Measurements from ENCODE around the gene STAP2. TPM values are rescaled to one million over a fixed set of nuclear protein-coding genes. Genes with fewer than 3 reads are reported as not detected.
"Not testable (repeated sequence)": the region's sequence is repeated elsewhere in the genome, so short reads cannot be mapped to it uniquely, and the experiment has no call there.

STAP2 gene
- total and polyA plus RNA-seq, 12 donors: 0.56 to 9.1 (median 2.1) TPM

DNA sequence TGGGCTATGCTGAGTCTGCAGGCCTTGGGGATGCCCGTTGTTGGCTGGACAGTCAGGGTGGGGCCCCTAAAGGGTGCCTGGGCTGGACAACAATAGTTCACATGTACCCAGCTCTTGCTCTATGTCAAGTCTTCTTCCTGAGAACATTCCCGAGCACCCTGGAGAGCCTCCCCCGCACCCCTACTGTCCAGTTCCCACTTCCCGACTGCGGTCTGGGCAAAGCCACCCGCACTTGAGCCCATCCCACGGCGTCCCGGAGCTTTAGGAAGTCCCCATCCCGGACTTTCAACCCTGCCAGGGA, 3.6 kb upstream of the STAP2 start:
- 1 to 5% methylated on average over 10 of the region's 10 CpGs for WGBS, 2 donors
- Histone ChIP-seq H3K9me3 (no peaks in the 10 kb centered on the region), H3K36me3 (peaks cover 0 to 15% (median 4%) of the 10 kb centered on the region in 9 donors), H3K27me3 (no peaks in the 10 kb centered on the region), H3K27ac (peak overlapping the region; percentile 76 to 98 (median 94)), H3K4me1 (peaks cover 3 to 32% (median 27%) of the 10 kb centered on the region in 9 donors), H3K4me3 (peak overlapping the region; percentile 24 to 89 (median 63))
- intact Hi-C loops (cut with DNase I): loop anchor here in 5 of 10 donors (2.0 to 5.0 kb wide), 3 partner anchors 59 to 95 kb away; partner anchors contain the start of genes SH3GL1 (in 5 of the 5), CHAF1A (in 1 of the 5) and YJU2 (in 1 of the 5)
- peak; percentile 5 to 43 (median 25) for ATAC-seq
- no peak for DNase-seq
- TF ChIP-seq, protein P1, sequence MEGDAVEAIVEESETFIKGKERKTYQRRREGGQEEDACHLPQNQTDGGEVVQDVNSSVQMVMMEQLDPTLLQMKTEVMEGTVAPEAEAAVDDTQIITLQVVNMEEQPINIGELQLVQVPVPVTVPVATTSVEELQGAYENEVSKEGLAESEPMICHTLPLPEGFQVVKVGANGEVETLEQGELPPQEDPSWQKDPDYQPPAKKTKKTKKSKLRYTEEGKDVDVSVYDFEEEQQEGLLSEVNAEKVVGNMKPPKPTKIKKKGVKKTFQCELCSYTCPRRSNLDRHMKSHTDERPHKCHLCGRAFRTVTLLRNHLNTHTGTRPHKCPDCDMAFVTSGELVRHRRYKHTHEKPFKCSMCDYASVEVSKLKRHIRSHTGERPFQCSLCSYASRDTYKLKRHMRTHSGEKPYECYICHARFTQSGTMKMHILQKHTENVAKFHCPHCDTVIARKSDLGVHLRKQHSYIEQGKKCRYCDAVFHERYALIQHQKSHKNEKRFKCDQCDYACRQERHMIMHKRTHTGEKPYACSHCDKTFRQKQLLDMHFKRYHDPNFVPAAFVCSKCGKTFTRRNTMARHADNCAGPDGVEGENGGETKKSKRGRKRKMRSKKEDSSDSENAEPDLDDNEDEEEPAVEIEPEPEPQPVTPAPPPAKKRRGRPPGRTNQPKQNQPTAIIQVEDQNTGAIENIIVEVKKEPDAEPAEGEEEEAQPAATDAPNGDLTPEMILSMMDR (IDR thresholded peaks at IDR 0.05): no peak

DNA sequence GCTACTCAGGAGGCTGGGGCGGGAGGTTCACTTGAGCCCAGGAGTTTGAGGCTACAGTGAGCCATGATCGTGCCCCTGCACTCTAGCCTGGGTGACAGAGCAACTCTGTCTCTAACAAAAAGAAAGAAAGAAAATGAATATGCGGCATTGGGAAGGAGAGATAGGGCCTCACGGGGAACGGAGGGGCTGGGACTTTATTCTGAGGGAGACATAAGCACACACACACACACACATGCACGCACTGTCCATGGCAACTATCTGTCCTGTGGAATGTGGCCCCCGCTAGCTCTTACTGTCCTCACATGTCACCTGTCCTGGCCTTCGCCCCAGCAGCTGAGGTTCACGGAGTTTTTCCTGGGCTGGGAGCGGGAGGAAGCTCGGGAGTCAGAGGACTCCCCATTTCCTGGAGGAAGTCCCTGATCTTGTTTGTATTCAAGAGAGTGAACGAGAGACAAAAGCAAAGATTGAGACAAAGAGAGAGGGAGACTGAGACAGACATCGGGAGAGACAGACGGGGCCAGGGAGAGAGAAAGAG, 654 bp downstream of the STAP2 start:
- Histone ChIP-seq H3K4me3 (peak overlapping the region; percentile 21 to 58 (median 48)), H3K9me3 (no peaks in the 10 kb centered on the region), H3K27me3 (no peaks in the 10 kb centered on the region), H3K27ac (peak overlapping the region in 8 of 10 donors; percentile 33 to 77 (median 62)), H3K4me1 (peaks cover 3 to 25% (median 20%) of the 10 kb centered on the region in 9 donors), H3K36me3 (no peaks in the 10 kb centered on the region)
- DNase-seq: no peak
- 9 to 11% methylated on average over 14 of the region's 14 CpGs for WGBS, 2 donors
- TF ChIP-seq, protein P1 (IDR thresholded peaks at IDR 0.05): no peak
- intact Hi-C loops (cut with DNase I): no loop called here
- ATAC-seq: no peak

DNA sequence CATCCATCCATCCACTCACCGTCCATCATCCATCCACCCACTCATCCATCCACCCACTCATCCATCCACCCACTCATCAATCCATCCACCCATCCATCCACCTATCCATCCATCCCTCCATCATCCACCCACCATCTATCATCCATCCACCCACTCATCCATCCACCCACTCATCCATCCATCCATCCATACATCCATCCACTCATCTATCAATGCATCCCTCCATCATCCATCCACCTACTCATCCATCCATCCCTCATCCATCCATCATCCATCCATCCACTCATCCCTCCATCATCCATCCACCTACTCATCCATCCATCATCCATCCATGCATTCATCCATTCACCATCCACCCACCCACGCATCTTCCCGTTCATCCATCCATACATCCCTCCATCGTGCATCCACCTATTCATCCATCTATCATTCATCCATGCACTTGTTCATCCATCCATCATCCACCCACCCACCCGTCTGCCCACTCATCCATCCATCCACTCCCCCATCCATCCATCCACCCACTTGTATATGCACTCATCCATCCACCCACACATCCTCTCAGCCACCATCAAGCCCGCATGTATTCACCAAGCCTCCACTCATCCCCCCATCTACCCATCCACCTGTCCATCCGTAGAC, 3.6 kb downstream of the STAP2 start:
- ATAC-seq: no peak
- no peak for DNase-seq
- intact Hi-C loops (cut with DNase I): no loop called here
- Histone ChIP-seq H3K9me3 (no peaks in the 10 kb centered on the region), H3K27me3 (no peaks in the 10 kb centered on the region), H3K4me3 (no peak overlapping the region), H3K36me3 (no peaks in the 10 kb centered on the region), H3K4me1 (peaks cover 0 to 16% (median 14%) of the 10 kb centered on the region in 9 donors), H3K27ac (no peak overlapping the region)
- 94 to 98% methylated on average over 7 of the region's 7 CpGs for WGBS, 2 donors
- TF ChIP-seq, protein P1 (IDR thresholded peaks at IDR 0.05): no peak

DNA sequence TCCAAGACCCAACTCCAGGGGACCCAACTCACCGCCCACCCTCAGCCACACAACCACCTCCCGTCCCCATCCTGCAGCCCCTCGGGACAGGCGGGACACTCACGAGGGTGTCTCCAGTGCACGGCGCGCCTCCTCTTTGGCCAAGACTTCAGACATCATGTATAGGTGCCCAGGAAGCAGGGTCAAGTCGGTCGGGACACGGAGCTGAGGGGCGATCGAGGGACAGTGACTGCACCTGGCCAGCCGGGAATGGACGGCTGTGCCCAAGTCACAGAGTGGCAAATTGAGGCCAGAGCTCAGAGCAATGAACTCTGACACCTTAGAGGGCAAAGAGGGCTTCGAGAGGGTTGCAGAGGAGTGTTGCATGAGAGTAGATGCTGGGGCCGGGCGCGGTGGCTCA, 8.8 kb downstream of the STAP2 start:
- DNase-seq: no peak
- no peak for ATAC-seq
- Histone ChIP-seq H3K4me3 (no peak overlapping the region), H3K27me3 (peaks cover 0 to 16% (median 0%) of the 10 kb centered on the region in 7 donors), H3K9me3 (no peaks in the 10 kb centered on the region), H3K27ac (no peak overlapping the region), H3K36me3 (no peaks in the 10 kb centered on the region), H3K4me1 (peaks cover 0 to 24% (median 21%) of the 10 kb centered on the region in 9 donors)
- intact Hi-C loops (cut with DNase I): loop anchor here in 2 of 10 donors (5.0 to 10.0 kb wide), 2 partner anchors 55 to 72 kb away; partner anchors contain the start of genes CHAF1A (in 1 of the 2), SH3GL1 (in 1 of the 2) and SHD (in 1 of the 2)
- TF ChIP-seq, protein P1 (IDR thresholded peaks at IDR 0.05): no peak
- WGBS, 2 donors: 95 to 97% methylated on average over 19 of the region's 19 CpGs

DNA sequence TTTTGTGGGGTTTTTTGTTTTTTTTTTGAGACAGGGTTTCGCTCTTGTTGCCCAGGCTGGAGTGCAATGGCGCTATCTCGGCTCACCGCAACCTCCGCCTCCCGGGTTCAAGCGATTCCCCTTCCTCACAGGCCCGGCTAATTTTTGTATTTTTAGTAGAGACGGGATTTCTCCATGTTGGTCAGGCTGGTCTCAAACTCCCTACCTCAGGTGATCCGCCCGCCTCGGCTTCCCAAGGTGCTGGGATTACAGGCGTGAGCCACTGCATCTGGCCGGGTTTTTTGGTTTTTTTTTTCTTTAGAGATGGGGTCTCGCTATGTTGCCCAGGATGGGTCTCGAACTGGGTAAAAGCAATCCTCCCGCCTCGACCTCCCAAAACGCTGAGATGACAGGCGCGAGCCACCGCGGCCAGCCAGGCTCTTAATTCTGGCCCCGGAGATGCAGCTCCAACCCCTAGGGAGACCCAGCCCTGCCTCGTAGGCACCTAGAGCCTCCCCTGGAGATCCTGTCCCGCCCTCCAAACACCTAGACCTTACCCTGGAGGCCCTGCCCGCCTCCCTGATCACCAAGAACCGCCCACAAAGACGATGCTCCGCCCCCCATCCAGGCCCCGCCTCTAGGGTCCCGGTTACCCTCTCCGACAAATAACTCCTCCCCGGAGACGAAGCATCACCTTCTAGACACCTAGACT, 9.5 kb downstream of the STAP2 start:
- DNase-seq, H3K36me3 ChIP-seq, ATAC-seq, H3K9me3 ChIP-seq: not testable (repeated sequence)
- intact Hi-C loops (cut with DNase I): loop anchor here in 2 of 10 donors (5.0 to 10.0 kb wide), 2 partner anchors 54 to 73 kb away; partner anchors contain the start of genes CHAF1A (in 1 of the 2), SH3GL1 (in 1 of the 2) and SHD (in 1 of the 2)
- Histone ChIP-seq H3K4me1 (peaks cover 0 to 24% (median 21%) of the 10 kb centered on the region in 9 donors), H3K4me3 (peak overlapping the region; percentile 10 to 58 (median 42)), H3K27ac (peak overlapping the region in 1 of 10 donors; percentile 34), H3K27me3 (peaks cover 0 to 16% (median 0%) of the 10 kb centered on the region in 7 donors)
- 41 to 49% methylated on average over 35 of the region's 35 CpGs for whole genome bisulfite sequencing, 2 donors

Measured in heart right ventricle (tissue), 16 donors.